Jurkat, Clone E6-1 (cell line): ENCODE data around the gene STX19. TPM values are rescaled to one million over a fixed set of nuclear protein-coding genes. Genes with fewer than 3 reads are reported as not detected.

Source experiments
- DNase-seq: peaks from one replicate; pipeline ENCODE4 v3.0.0-alpha.2; 2011; ENCODE audit warnings: low read depth, low spot score
- H3K4me3 ChIP-seq: 2 replicates; pipeline ENCODE4 v1.5.1; 2011; ENCODE audit warnings: mild to moderate bottlenecking, low read length, control low read depth, moderate library complexity
- polyA plus RNA-seq: library from polyadenylated mRNA; unstranded; fragments of >200 nt; gene quantifications from one replicate; pipeline ENCODE4 v1.2.1, GENCODE V29; 2012; ENCODE audit warnings: missing spikeins; ENCODE audit not compliant: insufficient read length, insufficient read depth

STX19 gene, protein sequence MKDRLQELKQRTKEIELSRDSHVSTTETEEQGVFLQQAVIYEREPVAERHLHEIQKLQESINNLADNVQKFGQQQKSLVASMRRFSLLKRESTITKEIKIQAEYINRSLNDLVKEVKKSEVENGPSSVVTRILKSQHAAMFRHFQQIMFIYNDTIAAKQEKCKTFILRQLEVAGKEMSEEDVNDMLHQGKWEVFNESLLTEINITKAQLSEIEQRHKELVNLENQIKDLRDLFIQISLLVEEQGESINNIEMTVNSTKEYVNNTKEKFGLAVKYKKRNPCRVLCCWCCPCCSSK
- polyA plus RNA-seq: not detected

GRCh38 chr3:94028093-94028837 lies at the start of gene STX19:
Gene STX19 (minus strand): TSS chr3:94028597. CDS start chr3:94015269, 13,328 bp downstream.
- no peak for DNase-seq
- H3K4me3 ChIP-seq: no peak within 1 kb of the TSS

GRCh38 chr3:94076055-94076454 lies 47.7 kb upstream of the STX19 start:
- no peak overlapping the region for H3K4me3 ChIP-seq
- no peak for DNase-seq

DNA sequence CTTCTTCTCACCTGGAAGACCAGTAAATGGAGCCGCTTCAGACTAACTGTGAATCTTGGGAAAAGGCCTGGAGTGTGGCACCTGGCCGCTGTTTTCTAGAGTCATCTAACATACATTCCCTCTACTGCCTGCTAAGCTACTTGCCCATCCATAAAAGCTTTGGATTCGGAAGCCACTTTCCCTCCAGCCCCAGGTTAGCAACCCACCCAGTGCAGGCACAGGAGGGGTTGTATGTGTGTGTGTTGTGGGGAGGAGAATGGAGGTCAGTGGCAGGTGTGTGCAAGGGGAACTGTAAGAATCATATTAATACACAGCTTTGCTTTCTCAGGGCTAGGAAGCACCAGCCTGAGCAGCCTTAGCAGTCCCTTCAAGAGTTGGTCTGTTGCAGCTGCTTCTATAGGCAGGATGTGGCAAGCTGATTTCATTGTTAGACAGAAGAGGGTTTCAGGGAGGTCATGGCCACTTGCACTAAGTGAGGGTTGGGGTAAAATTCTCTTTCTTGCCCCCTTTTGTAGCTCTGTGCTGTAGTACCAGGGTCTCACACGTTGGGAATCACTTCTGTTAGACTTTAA lies 43.4 kb upstream of the STX19 start:
- DNase-seq: peak; percentile 73
- no peak overlapping the region for H3K4me3 ChIP-seq

DNA sequence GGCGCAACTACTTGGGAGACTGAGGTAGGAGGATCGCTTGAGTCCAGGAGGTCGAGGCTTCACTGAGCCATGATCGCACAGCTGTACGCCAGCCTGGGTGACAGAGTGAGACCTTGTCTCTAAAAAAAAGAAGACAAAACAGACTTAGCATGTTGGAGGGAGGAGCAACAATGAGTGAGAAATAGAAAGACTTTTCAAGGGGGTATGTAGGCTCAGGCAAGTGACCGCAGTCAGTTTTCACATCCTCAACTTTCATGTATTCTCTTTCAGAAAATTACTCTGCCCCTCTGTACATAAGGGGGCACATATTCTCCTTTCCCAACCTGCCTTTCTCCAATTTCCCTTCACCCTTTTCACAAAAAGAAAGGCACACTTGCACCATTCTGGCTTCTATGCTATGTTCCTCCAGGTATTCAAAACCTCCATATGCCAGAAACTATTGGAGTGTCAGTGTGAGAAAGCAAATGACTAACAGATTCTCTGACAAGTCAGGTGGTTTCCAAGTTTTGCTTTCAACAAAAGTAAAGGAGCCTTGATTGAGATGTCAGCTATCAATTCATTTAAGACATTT lies 42.0 kb upstream of the STX19 start:
- DNase-seq: no peak
- H3K4me3 ChIP-seq: no peak overlapping the region

DNA sequence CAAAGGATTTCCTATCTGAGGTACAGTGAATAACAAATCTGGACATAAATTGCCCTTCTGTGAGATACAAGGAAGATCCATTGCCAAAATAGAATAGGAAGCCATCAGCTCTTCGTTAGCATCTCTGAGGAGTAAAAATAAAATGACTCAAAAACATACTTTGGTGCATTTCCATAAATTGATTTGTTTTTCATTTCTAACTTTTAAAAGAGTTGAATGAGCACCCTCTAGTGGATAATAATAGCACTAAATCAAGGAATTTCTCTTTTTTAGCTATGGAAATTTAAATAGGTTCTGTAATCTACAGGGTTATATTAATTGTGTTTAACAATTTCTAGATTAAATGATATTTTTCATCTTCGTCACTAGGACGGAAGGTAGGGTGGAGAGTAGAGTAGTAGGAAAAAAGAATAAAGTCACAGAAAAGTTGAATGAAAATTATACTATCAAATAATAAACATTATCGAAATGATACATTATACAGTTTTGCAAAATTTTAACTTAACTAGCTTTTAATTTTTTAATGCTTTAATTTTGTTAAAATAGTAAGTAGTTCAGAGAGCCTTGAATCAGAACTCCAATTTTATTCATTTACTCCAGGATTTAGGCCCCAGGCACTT lies 40.9 kb upstream of the STX19 start:
- no peak for DNase-seq
- no peak overlapping the region for H3K4me3 ChIP-seq

GRCh38 chr3:94066506-94067500 lies 38.4 kb upstream of the STX19 start:
- DNase-seq: no peak
- H3K4me3 ChIP-seq: no peak overlapping the region

- no peak for DNase-seq
These were observed 37.6 kb upstream of the STX19 start for GRCh38 chr3:94065819-94066480.

DNA sequence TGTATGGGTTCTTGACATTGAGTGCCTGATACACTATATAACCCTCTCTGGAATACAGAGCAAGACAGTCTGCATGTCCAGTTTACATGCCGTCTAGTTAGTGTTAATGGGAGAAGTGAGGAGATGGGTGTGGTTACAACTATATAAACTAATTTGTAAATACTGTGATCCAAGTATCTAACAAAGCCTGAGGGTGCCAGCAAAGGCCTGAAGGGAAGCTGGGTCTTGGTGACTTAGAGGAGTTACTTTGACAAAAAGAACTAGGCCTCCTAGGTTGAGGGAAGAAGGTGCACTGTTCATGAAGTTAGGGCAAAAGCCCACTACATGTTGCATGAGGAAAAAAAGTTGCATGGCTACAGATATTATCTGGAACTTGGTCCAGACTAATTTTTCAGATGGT lies 36.7 kb upstream of the STX19 start:
- no peak overlapping the region for H3K4me3 ChIP-seq
- DNase-seq: no peak

More at GRCh38 chr3:94065819-94066480, 37.6 kb upstream of the STX19 start:
- no peak overlapping the region for H3K4me3 ChIP-seq

DNA sequence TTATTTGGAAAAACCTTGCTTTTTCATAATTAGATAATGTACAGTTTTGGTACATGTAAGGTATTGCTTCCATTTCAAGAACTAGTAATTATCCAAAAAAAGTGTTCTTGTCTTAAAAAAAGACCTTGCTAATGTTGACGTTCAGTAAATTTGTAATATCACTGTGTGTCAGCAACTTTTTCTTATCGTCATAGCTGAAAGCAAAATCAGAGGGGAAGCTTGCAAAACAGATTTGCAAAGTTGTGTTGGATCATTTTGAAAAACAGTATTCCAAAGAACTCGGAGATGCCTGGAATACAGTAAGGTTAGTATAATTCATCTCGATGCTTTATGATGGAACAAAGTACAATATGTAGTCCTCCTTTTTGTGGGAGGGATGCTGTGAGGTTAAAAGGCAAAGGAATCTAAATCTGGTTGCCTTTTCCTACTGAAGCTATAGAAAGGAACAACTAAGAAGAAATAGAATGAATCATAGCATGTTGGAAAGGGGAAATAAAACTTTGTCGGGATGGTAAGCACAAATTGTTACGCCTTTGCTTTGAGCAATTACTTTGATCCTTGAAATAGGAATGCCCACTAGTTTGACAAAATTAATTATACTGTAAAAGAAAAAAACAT lies 36.0 kb upstream of the STX19 start:
- no peak overlapping the region for H3K4me3 ChIP-seq
- DNase-seq: no peak

DNA sequence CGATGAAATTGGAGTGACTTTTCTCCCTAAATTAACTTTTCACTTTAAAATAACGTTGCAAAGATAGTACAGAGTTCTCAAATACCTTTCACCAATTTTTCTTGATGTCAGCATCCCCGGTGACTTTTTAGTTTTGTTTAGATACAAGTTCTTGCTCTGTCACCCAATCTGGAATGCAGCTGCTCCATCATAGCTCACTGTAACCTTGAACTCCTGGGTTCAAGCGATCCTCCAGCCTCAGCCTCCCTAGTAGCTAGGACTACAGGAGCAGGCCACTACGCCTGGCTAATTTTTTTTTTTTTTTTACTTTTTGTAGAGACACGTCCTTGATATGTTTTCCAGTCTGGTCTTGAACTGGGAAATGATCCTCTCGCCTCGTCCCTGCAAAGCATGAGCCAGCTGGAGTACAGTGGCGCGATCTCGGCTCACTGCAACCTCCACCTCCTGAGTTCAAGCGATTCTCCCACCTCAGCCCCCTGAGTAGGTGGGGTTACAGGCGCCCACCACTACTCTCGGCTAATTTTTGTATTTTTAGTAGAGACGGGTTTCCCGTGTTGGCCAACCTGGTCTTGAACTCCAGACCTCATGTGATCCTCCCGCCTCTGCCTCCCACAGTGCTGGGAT lies 35.2 kb upstream of the STX19 start:
- DNase-seq: no peak

GRCh38 chr3:94062513-94063404 lies 34.4 kb upstream of the STX19 start, which contains the start of the genes DHFR2 and NSUN3:
Gene DHFR2 (minus strand): TSS chr3:94062916. CDS start chr3:94061511, 1,405 bp downstream.
Gene NSUN3 (plus strand): TSS chr3:94063061. CDS start chr3:94063127, 66 bp downstream.
- peak; percentile 95 for DNase-seq
- peak within 1 kb of the TSS; percentile 89 for H3K4me3 ChIP-seq

More for the DNA sequence above, 35.2 kb upstream of the STX19 start:
- peak overlapping the region; percentile 89 for H3K4me3 ChIP-seq

DNA sequence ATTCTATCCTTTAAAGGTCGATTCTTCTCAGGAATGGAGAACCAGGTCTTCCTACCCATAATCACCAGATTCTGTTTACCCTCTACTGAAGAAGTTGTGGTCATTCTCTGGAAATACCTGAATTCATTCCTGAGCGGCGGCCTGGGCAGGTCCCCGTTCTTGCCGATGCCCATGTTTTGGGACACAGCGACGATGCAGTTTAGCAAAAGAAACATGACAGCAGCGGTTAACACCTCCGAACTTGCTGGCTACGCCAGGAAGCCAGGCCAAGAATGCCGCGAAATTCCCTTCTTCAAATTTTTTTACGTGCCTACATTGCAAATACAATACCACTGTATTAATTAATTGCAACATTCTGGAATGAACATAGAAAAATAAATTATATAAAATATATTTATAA lies 32.9 kb upstream of the STX19 start:
- H3K4me3 ChIP-seq: no peak overlapping the region
- DNase-seq: no peak

- no peak overlapping the region for H3K4me3 ChIP-seq
- DNase-seq: no peak
These were observed 22.1 kb upstream of the STX19 start for GRCh38 chr3:94050546-94050945.

DNA sequence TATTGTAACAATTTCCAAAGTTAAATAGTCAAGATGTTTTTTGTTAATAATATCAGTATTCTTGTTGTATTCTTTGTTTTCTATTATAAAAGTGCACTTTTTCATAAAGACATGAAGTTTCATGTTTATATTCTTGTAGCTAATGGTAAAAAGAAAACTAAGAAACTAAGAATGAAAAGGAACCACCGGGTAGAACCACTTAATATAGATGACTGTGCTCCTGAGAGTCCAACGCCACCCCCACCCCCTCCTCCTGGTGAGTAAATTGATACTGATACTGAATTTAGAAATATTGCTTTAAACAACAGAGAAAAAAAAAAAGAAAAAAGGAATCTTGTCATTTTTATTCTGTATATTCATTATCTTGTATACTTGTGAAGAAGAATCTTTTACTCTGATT lies 20.9 kb upstream of the STX19 start:
- DNase-seq: no peak
- no peak overlapping the region for H3K4me3 ChIP-seq

- no peak for DNase-seq
- H3K4me3 ChIP-seq: no peak overlapping the region
These were observed 18.1 kb upstream of the STX19 start for GRCh38 chr3:94046533-94046932.
